T-cell (primary cell): ENCODE data around the gene NGDN. TPM values are rescaled to one million over a fixed set of nuclear protein-coding genes. Genes with fewer than 3 reads are reported as not detected.
"Not testable (repeated sequence)": the region's sequence is repeated elsewhere in the genome, so short reads cannot be mapped to it uniquely, and the experiment has no call there.

Experiments used
- ATAC-seq, 4 experiments: fragments of 200-7000 bp in 3 of 4; fragments of 150-1000 bp in 1 of 4; cut with Tn5 transposase; replicated peaks in 1 of 4; 1 replicate in 3 of 4; 2 replicates in 1 of 4; pipeline ENCODE4 v1.10.0; 2021; ENCODE audit warnings: moderate library complexity in 3 of 4, mild to moderate bottlenecking in 2 of 4, moderate number of reproducible peaks in 1 of 4
- CTCF ChIA-PET, 2 donors: fragments of 300-600 bp; sonication (Branson Sonifier 250); formaldehyde crosslinking; loops; one replicate each; lab custom pipeline; 2022; ENCODE audit warnings: antibody characterized with exemption in 2 of 2; lab: Charles Lee
- POLR2A ChIA-PET, 2 donors: fragments of 300-600 bp; sonication (Branson Sonifier 250); formaldehyde crosslinking; loops; one replicate each; lab custom pipeline; 2022; ENCODE audit warnings: antibody characterized with exemption in 2 of 2; lab: Charles Lee
- DNase-seq, 35 experiments: peaks; one replicate each; pipeline versions ENCODE4 v3.0.0 to v3.0.0-alpha.2; 2013 to 2023
- H3K27ac ChIP-seq: one replicate; pipeline ENCODE4 v1.5.1; 2013; ENCODE audit warnings: low read length
- H3K27me3 ChIP-seq, 2 experiments: replicated peaks in 1 of 2; 1 replicate in 1 of 2; 2 replicates in 1 of 2; pipeline versions ENCODE4 v1.6.1 to v1.7.0; 2013; ENCODE audit warnings: low read length in 1 of 2, mixed read lengths in 1 of 2; ENCODE audit not compliant: control insufficient read depth in 2 of 2, insufficient read depth in 2 of 2; ENCODE audit errors: extremely low read depth in 1 of 2
- H3K36me3 ChIP-seq, 2 donors: 1 replicate in 1 of 2; 2 replicates in 1 of 2; pipeline versions ENCODE4 v1.6.1 to v1.7.0; 2013; ENCODE audit warnings: low read length in 1 of 2; ENCODE audit not compliant: control insufficient read depth in 2 of 2, insufficient read depth in 1 of 2; ENCODE audit errors: extremely low read depth in 1 of 2
- H3K4me1 ChIP-seq, 2 experiments: 1 replicate in 1 of 2; 2 replicates in 1 of 2; pipeline versions ENCODE4 v1.6.1 to v1.7.0; 2013; ENCODE audit warnings: low read length in 2 of 2, mixed read lengths in 1 of 2; ENCODE audit not compliant: insufficient read depth in 2 of 2, control insufficient read depth in 1 of 2; ENCODE audit errors: extremely low read depth in 1 of 2
- H3K4me3 ChIP-seq, 2 donors: 1 replicate in 1 of 2; 2 replicates in 1 of 2; pipeline versions ENCODE4 v1.5.1 to v1.7.0; 2013; ENCODE audit warnings: mild to moderate bottlenecking in 2 of 2, low read length in 1 of 2, moderate library complexity in 1 of 2; ENCODE audit not compliant: control insufficient read depth in 1 of 2; ENCODE audit errors: extremely low read depth in 1 of 2
- H3K9me3 ChIP-seq: 2 replicates; pipeline ENCODE4 v1.7.0; 2013
- H3K27ac Mint-ChIP-seq, 2 donors: one replicate each; pipeline ENCODE4 v1.8.0; 2020 to 2021; ENCODE audit warnings: mild to moderate bottlenecking in 2 of 2, mixed read lengths in 2 of 2
- H3K27me3 Mint-ChIP-seq, 2 donors: one replicate each; pipeline ENCODE4 v1.8.0; 2021 to 2022; ENCODE audit warnings: mixed read lengths in 2 of 2
- H3K36me3 Mint-ChIP-seq: one replicate; pipeline ENCODE4 v1.8.0; 2021; ENCODE audit warnings: mixed read lengths
- H3K4me1 Mint-ChIP-seq, 3 donors: one replicate each; pipeline ENCODE4 v1.8.0; 2020 to 2022; ENCODE audit warnings: mixed read lengths in 3 of 3, mild to moderate bottlenecking in 1 of 3
- H3K4me3 Mint-ChIP-seq, 3 donors: one replicate each; pipeline ENCODE4 v1.8.0; 2020 to 2022; ENCODE audit warnings: mild to moderate bottlenecking in 3 of 3, mixed read lengths in 3 of 3, moderate library complexity in 3 of 3
- H3K9me3 Mint-ChIP-seq, 3 donors: one replicate each; pipeline ENCODE4 v1.8.0; 2020 to 2022; ENCODE audit warnings: mixed read lengths in 3 of 3
- WGBS: methylation state at CpG from one replicate; pipeline ENCODE4 v1.1.5; 2013; ENCODE audit warnings: missing lambda C conversion rate; ENCODE audit not compliant: insufficient coverage; 5-methylcytosine and 5-hydroxymethylcytosine counted together
- total RNA-seq, 35 experiments: library from RNA in 6 of 35; stranded (reverse) in 6 of 35; fragments of 120-200 nt in 1 of 35; gene quantifications; one replicate each; pipeline versions ENCODE4 v1.2.1 to v1.2.4 and lab custom pipeline; 2013 to 2026

NGDN gene, protein sequence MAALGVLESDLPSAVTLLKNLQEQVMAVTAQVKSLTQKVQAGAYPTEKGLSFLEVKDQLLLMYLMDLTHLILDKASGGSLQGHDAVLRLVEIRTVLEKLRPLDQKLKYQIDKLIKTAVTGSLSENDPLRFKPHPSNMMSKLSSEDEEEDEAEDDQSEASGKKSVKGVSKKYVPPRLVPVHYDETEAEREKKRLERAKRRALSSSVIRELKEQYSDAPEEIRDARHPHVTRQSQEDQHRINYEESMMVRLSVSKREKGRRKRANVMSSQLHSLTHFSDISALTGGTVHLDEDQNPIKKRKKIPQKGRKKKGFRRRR
- 100 to 1,000 TPM in 2 of 5 donors, 10 to 100 TPM in 3; 56.5 to 121 (median 63.7) TPM for total RNA-seq
- 67.3 TPM for total RNA-seq (2013)
- total RNA-seq (lab: John Stamatoyannopoulos, UW) = 51.8 to 126 (median 95.2) reads per million in 29 experiments

GRCh38 chr14:23469127-23469905 lies at the start of gene NGDN:
NGDN (plus strand) TSS chr14:23469703; CDS start chr14:23469716, 13 bp downstream.
- Histone ChIP-seq H3K4me3 (peak within 1 kb of the TSS; percentile 77 to 87), H3K27me3 (no peaks in the 10 kb centered on the region), H3K27ac (peak within 1 kb of the TSS; percentile 79), H3K36me3 (peaks cover 4 to 35% of the 10 kb centered on the region in 2 donors), H3K9me3 (no peaks in the 10 kb centered on the region), H3K4me1 (peaks cover 5 to 11% of the 10 kb centered on the region in 2 experiments)
- Mint-ChIP-seq H3K4me1 (peaks cover 6 to 11% (median 11%) of the 10 kb centered on the region in 3 donors), H3K36me3 (peaks cover 14% of the 10 kb centered on the region), H3K9me3 (no peaks in the 10 kb centered on the region), H3K27me3 (no peaks in the 10 kb centered on the region), H3K27ac (no peak within 1 kb of the TSS), H3K4me3 (no peak within 1 kb of the TSS)
- peak; percentile 90 to 96 (median 92) for ATAC-seq
- POLR2A ChIA-PET = interaction anchor here in 1 of 2 donors (0.6 kb wide), 2 partner anchors 83 to 147 kb away, joined by 3 to 4 read pairs; no protein-coding TSS in a partner anchor
- DNase-seq = peak; percentile 84 to 97 (median 92)
- CTCF ChIA-PET = interaction anchor here in 1 of 2 donors (1.0 to 2.6 kb wide), 4 partner anchors 9 to 645 kb away, joined by 3 to 11 read pairs (median 4); partner anchors contain the start of genes DCAF11 and NRL
- WGBS = 8% methylated on average over 29 of the region's 41 CpGs

- Mint-ChIP-seq H3K4me1 (no peaks in the 10 kb centered on the region), H3K4me3 (no peak overlapping the region), H3K36me3 (no peaks in the 10 kb centered on the region), H3K27me3 (peaks cover 3 to 13% of the 10 kb centered on the region in 2 donors), H3K27ac (no peak overlapping the region), H3K9me3 (no peaks in the 10 kb centered on the region)
- Histone ChIP-seq H3K9me3 (no peaks in the 10 kb centered on the region), H3K36me3 (no peaks in the 10 kb centered on the region), H3K4me1 (no peaks in the 10 kb centered on the region), H3K4me3 (no peak overlapping the region), H3K27ac (no peak overlapping the region), H3K27me3 (peaks cover 0 to 20% of the 10 kb centered on the region in 2 experiments)
- CTCF ChIA-PET = no interaction called here
- ATAC-seq = no peak
- POLR2A ChIA-PET = no interaction called here
- no peak for DNase-seq
These were observed 47.9 kb upstream of the NGDN start for GRCh38 chr14:23421594-23421993.

DNA sequence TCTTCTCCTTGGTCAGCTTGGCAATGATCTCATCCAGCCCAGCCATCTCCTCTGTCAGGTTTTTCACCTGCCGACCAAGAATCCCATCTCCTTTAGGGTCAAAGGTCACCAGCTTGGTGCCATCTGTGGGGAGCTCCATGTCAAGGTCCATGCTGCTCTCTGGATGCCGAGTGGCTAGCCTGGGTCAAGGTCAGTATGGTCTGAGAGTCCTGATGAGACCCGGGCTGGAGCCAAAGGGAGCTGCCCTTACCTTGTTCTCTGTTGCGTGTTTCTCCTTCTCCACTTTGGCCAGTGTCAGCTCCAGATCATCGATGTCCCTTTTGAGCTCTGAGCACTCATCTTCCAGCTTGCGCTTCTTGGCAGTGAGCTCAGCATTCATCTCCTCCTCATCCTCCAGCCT lies 45.8 kb upstream of the NGDN start:
- no peak overlapping the region for H3K4me3 ChIP-seq
- no peak overlapping the region for H3K27ac Mint-ChIP-seq
- peaks cover 3 to 7% of the 10 kb centered on the region in 2 donors for H3K27me3 Mint-ChIP-seq
- H3K36me3 ChIP-seq = no peaks in the 10 kb centered on the region
- no peaks in the 10 kb centered on the region for H3K4me1 ChIP-seq
- H3K4me3 Mint-ChIP-seq = no peak overlapping the region
- no peak overlapping the region for H3K27ac ChIP-seq
- no peaks in the 10 kb centered on the region for H3K36me3 Mint-ChIP-seq
- 82% methylated on average over 6 of the region's 6 CpGs for WGBS
- H3K9me3 ChIP-seq = no peaks in the 10 kb centered on the region
- no peaks in the 10 kb centered on the region for H3K4me1 Mint-ChIP-seq
- ATAC-seq (no peak), DNase-seq (no peak)
- H3K9me3 Mint-ChIP-seq = no peaks in the 10 kb centered on the region
- POLR2A ChIA-PET = interaction anchor here in 1 of 2 donors (0.7 kb wide), 1 partner anchor 8 kb away, joined by 3 read pairs; no protein-coding TSS in a partner anchor
- peaks cover 0 to 19% of the 10 kb centered on the region in 2 experiments for H3K27me3 ChIP-seq
- CTCF ChIA-PET = no interaction called here

DNA sequence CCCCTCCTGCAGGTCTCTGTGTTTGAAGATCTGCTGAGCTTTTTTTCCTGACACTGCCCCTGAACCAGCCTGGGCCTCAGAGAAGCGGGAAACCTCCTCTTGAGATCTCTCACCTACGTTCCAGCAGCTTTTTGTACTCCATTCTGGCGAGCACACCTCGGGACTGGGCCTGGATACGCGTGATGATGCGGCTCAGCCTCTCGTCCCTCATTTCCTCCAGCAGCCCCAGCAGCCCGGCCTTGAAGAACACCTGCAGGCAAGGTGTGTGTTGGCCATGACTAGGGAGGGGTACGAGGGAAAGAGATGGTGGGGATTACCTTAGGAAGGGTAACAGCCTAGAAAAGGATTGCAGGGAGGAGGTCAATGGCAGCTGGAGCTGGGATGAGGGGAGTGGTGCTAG lies 44.3 kb upstream of the NGDN start:
- DNase-seq (no peak), ATAC-seq (no peak)
- Histone ChIP-seq H3K36me3 (no peaks in the 10 kb centered on the region), H3K27ac (no peak overlapping the region), H3K4me3 (no peak overlapping the region), H3K4me1 (no peaks in the 10 kb centered on the region), H3K9me3 (no peaks in the 10 kb centered on the region), H3K27me3 (peaks cover 0 to 17% of the 10 kb centered on the region in 2 experiments)
- no peak overlapping the region for H3K4me3 Mint-ChIP-seq
- H3K36me3 Mint-ChIP-seq = no peaks in the 10 kb centered on the region
- POLR2A ChIA-PET = no interaction called here
- H3K27me3 Mint-ChIP-seq = peaks cover 3 to 5% of the 10 kb centered on the region in 2 donors
- no peaks in the 10 kb centered on the region for H3K4me1 Mint-ChIP-seq
- WGBS = 63% methylated on average over 6 of the region's 10 CpGs
- no peaks in the 10 kb centered on the region for H3K9me3 Mint-ChIP-seq
- no peak overlapping the region for H3K27ac Mint-ChIP-seq
- CTCF ChIA-PET = no interaction called here

DNA sequence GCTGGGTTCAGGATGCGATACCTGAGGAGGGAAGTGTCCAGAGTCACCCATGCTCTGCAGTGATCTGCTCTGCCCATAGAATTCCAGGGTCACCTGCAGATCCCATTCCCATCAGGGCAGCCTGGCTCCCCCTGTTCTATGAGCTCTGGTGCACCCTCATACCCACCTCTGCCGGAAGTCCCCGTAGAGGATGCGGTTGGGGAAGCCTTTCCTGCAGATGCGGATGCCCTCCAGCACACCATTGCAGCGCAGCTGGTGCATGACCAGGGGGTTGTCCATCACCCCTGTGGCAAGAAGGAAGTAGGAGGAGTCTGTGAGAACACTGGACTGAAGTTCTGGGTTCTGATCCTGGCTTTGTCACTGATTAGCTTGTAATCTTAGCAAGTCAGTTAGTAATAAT lies 43.7 kb upstream of the NGDN start:
- H3K27me3 Mint-ChIP-seq, H3K4me3 Mint-ChIP-seq, H3K36me3 ChIP-seq, DNase-seq, H3K27ac ChIP-seq, POLR2A ChIA-PET, H3K4me1 ChIP-seq, H3K9me3 ChIP-seq, CTCF ChIA-PET, ATAC-seq, H3K36me3 Mint-ChIP-seq, H3K27ac Mint-ChIP-seq, H3K9me3 Mint-ChIP-seq, H3K4me1 Mint-ChIP-seq, H3K4me3 ChIP-seq: not testable (repeated sequence)
- 80% methylated on average over 4 of the region's 6 CpGs for WGBS
- H3K27me3 ChIP-seq = peaks cover 0 to 21% of the 10 kb centered on the region in 2 experiments

GRCh38 chr14:23428686-23429495 lies 40.6 kb upstream of the NGDN start:
- ATAC-seq = no peak
- H3K27me3 ChIP-seq = peaks cover 0 to 20% of the 10 kb centered on the region in 2 experiments
- CTCF ChIA-PET = no interaction called here
- no peak overlapping the region for H3K27ac Mint-ChIP-seq
- H3K4me3 ChIP-seq = no peak overlapping the region
- no peaks in the 10 kb centered on the region for H3K4me1 Mint-ChIP-seq
- no peak overlapping the region for H3K27ac ChIP-seq
- H3K4me3 Mint-ChIP-seq = no peak overlapping the region
- H3K9me3 ChIP-seq = no peaks in the 10 kb centered on the region
- POLR2A ChIA-PET = no interaction called here
- WGBS = 93% methylated on average over 3 of the region's 13 CpGs
- no peak for DNase-seq
- no peaks in the 10 kb centered on the region for H3K4me1 ChIP-seq
- H3K9me3 Mint-ChIP-seq = no peaks in the 10 kb centered on the region
- H3K27me3 Mint-ChIP-seq = peaks cover 5 to 10% of the 10 kb centered on the region in 2 donors
- no peaks in the 10 kb centered on the region for H3K36me3 Mint-ChIP-seq
- H3K36me3 ChIP-seq = no peaks in the 10 kb centered on the region
